Pancreas (tissue), 10 donors: Measurements from ENCODE around the gene GLT8D2. TPM values are rescaled to one million over a fixed set of nuclear protein-coding genes. Genes with fewer than 3 reads are reported as not detected.

Source experiments
- ATAC-seq, 4 donors: fragments of 200-7000 bp; cut with Tn5 transposase; one replicate each; pipeline versions ENCODE4 v1.8.0 to v1.9.1; 2020; ENCODE audit warnings: mild to moderate bottlenecking in 4 of 4, moderate library complexity in 4 of 4
- DNase-seq, 6 donors: peaks; one replicate each; pipeline ENCODE4 v3.0.0-alpha.2; 2020
- FAIRE-seq: peaks from 2 replicates; lab custom pipeline; 2012; peaks lifted over from hg19 to GRCh38; lab: Jason Lieb, UNC
- H3K27ac ChIP-seq, 4 donors: fragments of 200-600 bp; sonication (generic); 1 replicate in 3 of 4; 2 replicates in 1 of 4; pipeline versions ENCODE4 v1.5.0 to v1.8.0; 2020
- H3K27me3 ChIP-seq, 4 donors: fragments of 200-600 bp; one replicate each; pipeline ENCODE4 v1.8.0; 2021
- H3K36me3 ChIP-seq, 3 donors: fragments of 200-600 bp; sonication (generic) in 1 of 3; one replicate each; pipeline versions ENCODE4 v1.5.0 to v1.8.0; 2020 to 2021
- H3K4me1 ChIP-seq, 3 donors: fragments of 200-600 bp; one replicate each; pipeline ENCODE4 v1.8.0; 2021
- H3K4me3 ChIP-seq, 4 donors: fragments of 200-600 bp; sonication (generic) in 2 of 4; one replicate each; pipeline versions ENCODE4 v1.5.0 to v1.8.0; 2020 to 2021
- H3K9me3 ChIP-seq, 4 donors: fragments of 200-600 bp; one replicate each; pipeline ENCODE4 v1.8.0; 2021
- WGBS, 2 donors: extraction: QIAGEN DNeasy Blood & Tissue Kit; methylation state at CpG; one replicate each; pipeline ENCODE4 v1.1.7; 2013; 5-methylcytosine and 5-hydroxymethylcytosine counted together
- intact Hi-C, 3 donors: fragments of 100-400 bp; cut with DNase I; formaldehyde crosslinking; loops; one replicate each; pipeline versions ENCODE4 v1.11.1 to v1.14.2; 2022
- polyA plus RNA-seq, 2 donors: library from polyadenylated mRNA; stranded (reverse); fragments of 200-250 nt; gene quantifications; one replicate each; pipeline ENCODE4 v1.2.3, GENCODE V29; 2013
- total RNA-seq, 6 donors: library from RNA; stranded (reverse); fragmentation: NEBNext Ultra II Directional in 4 of 6; extraction: Animal tissue kit (Norgen Biotek cat#: 25700) in 4 of 6; gene quantifications; one replicate each; pipeline versions ENCODE4 v1.2.1 to v1.2.4, GENCODE V29; 2021 to 2023
- TF ChIP-seq, protein P1 (sequence below), 4 donors: fragments of 200-600 bp; sonication (generic) in 3 of 4; IDR thresholded peaks; one replicate each; pipeline versions ENCODE4 v1.5.0 to v1.8.0; 2021; ENCODE audit warnings: antibody characterized with exemption in 4 of 4
- donor health status: healthy with polysubstance abuse.
- donor health status: DM: no; HTN: no; CAD: no; lungs with moderate emphysema.
- donor health status: DM: no; HTN: no; CAD: no.
- donor health status: control.
- donor health status: control.
- donor health status: Bipolar disorder and iron deficiency.
- donor health status: DM: yes; HTN: yes; CAD: no.
- donor health status: DM: no; HTN: no; CAD: no.
- donor health status: DM: no; HTN: no; CAD: no.
- donor health status: DM: yes; HTN: yes; CAD: no.

Gene GLT8D2
- total and polyA plus RNA-seq, 8 donors = 0.32 to 5.3 (median 2.3) TPM

GRCh38 chr12:104073699-104074098 lies 23.7 kb upstream of the GLT8D2 start:
- Histone ChIP-seq H3K9me3 (no peaks in the 10 kb centered on the region), H3K36me3 (peaks cover 0 to 8% (median 0%) of the 10 kb centered on the region in 3 donors), H3K4me3 (no peak overlapping the region), H3K4me1 (peaks cover 0 to 3% (median 0%) of the 10 kb centered on the region in 3 donors), H3K27ac (no peak overlapping the region), H3K27me3 (no peaks in the 10 kb centered on the region)
- TF ChIP-seq, protein P1, sequence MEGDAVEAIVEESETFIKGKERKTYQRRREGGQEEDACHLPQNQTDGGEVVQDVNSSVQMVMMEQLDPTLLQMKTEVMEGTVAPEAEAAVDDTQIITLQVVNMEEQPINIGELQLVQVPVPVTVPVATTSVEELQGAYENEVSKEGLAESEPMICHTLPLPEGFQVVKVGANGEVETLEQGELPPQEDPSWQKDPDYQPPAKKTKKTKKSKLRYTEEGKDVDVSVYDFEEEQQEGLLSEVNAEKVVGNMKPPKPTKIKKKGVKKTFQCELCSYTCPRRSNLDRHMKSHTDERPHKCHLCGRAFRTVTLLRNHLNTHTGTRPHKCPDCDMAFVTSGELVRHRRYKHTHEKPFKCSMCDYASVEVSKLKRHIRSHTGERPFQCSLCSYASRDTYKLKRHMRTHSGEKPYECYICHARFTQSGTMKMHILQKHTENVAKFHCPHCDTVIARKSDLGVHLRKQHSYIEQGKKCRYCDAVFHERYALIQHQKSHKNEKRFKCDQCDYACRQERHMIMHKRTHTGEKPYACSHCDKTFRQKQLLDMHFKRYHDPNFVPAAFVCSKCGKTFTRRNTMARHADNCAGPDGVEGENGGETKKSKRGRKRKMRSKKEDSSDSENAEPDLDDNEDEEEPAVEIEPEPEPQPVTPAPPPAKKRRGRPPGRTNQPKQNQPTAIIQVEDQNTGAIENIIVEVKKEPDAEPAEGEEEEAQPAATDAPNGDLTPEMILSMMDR (IDR thresholded peaks at IDR 0.05) = no peak
- DNase-seq (no peak), FAIRE-seq (no peak), ATAC-seq (no peak)
- 95 to 100% methylated on average over 1 of the region's 1 CpG for WGBS, 2 donors
- intact Hi-C loops = no loop called here

DNA sequence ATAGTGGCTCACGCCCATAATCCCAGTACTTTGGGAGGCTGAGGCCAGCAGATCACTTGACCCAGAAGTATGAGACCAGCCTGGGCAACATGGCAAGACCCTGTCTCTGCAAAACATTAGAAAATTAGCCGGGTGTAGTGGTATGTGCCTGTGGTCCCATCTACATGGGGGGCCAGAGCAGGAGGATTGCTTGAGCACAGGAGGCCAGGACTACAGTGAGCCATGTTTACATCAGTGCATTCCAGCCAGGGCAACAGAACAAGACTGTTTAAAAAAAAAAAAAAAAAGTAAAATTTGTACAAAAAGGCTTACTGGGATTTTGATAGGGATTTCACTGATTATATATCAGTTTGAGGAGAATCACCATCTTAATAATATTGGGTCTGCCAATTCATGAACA lies 22.1 kb upstream of the GLT8D2 start:
- no peak for FAIRE-seq
- peaks cover 0 to 8% (median 0%) of the 10 kb centered on the region in 3 donors for H3K36me3 ChIP-seq
- no peaks in the 10 kb centered on the region for H3K27me3 ChIP-seq
- TF ChIP-seq, protein P1 (IDR thresholded peaks at IDR 0.05) = no peak
- H3K4me3 ChIP-seq = no peak overlapping the region
- intact Hi-C loops = no loop called here
- WGBS, 2 donors = 95 to 100% methylated on average over 2 of the region's 2 CpGs
- no peak for DNase-seq
- peaks cover 0 to 3% (median 0%) of the 10 kb centered on the region in 3 donors for H3K4me1 ChIP-seq
- no peaks in the 10 kb centered on the region for H3K9me3 ChIP-seq
- H3K27ac ChIP-seq = no peak overlapping the region
- ATAC-seq = no peak

- Histone ChIP-seq H3K9me3 (no peaks in the 10 kb centered on the region), H3K27me3 (no peaks in the 10 kb centered on the region), H3K36me3 (no peaks in the 10 kb centered on the region), H3K4me1 (peaks cover 0 to 10% (median 9%) of the 10 kb centered on the region in 3 donors), H3K27ac (peak overlapping the region; percentile 73 to 86 (median 77)), H3K4me3 (peak overlapping the region; percentile 79 to 97 (median 90))
- WGBS, 2 donors = 0 to 1% methylated on average over 31 to 41 of the region's 41 CpGs
- intact Hi-C loops = no loop called here
- ATAC-seq (peak; percentile 11 to 44 (median 31)), DNase-seq (peak; percentile 9 to 67 (median 36)), FAIRE-seq (no peak)
- TF ChIP-seq, protein P1 (IDR thresholded peaks at IDR 0.05) = no peak
These were observed 14.9 kb upstream of the GLT8D2 start for GRCh38 chr12:104064842-104065427.

DNA sequence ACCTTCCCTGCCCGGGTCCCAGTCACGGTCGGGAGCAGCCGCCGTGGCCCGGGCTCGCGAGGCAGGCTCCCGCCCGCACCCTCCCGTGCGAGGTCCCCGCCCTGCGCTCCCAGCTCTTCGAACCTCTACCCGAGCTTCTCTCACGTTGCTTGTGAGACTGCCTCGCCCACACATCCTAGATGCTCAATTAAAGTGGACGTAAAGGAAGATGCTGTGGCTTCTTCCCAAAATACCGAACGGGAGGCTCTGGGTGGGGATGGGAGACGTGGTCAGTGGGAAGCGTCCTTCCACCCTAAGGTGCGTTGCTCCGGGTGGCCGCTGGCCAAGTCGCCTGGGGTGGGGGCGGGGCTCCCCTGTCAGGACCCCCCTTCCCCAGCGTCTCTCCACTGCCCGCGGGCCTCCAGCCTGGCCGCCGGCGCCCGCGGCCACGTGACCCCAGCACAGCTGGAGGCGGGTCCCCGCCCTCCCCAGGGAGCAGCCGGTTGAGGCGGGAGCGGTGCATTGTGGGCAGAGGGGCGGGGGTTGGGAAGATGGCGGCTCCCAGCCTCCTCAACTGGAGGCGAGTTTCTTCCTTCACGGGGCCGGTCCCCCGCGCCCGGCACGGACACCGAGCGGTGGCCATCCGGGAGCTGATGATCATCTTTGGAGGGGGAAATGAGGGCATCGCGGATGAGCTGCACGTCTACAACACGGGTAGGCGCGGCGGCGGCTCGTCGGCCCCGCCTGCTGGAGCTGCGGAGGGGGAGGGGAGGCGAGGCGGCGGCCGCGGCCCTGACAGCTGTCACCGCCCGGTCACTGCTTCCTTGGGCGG lies 14.2 kb upstream of the GLT8D2 start, which contains the start of gene HCFC2:
Gene HCFC2 (plus strand): TSS at position 501 of the 811 bp plus-strand sequence. CDS start 30 bp downstream, at position 531.
- intact Hi-C loops = no loop called here
- no peaks in the 10 kb centered on the region for H3K36me3 ChIP-seq
- H3K27ac ChIP-seq = peak within 1 kb of the TSS; percentile 73 to 86 (median 77)
- peaks cover 0 to 10% (median 9%) of the 10 kb centered on the region in 3 donors for H3K4me1 ChIP-seq
- FAIRE-seq (no peak), ATAC-seq (peak; percentile 97 to 99 (median 98)), DNase-seq (peak; percentile 89 to 96 (median 92))
- H3K9me3 ChIP-seq = no peaks in the 10 kb centered on the region
- no peaks in the 10 kb centered on the region for H3K27me3 ChIP-seq
- 0 to 1% methylated on average over 67 to 74 of the region's 74 CpGs for WGBS, 2 donors
- H3K4me3 ChIP-seq = peak within 1 kb of the TSS; percentile 79 to 97 (median 90)
- TF ChIP-seq, protein P1 (IDR thresholded peaks at IDR 0.05) = no peak
